Right renal pelvis (tissue), 4 donors: Measurements from ENCODE around the gene ERAS. TPM values are rescaled to one million over a fixed set of nuclear protein-coding genes. Genes with fewer than 3 reads are reported as not detected.
"Not testable (repeated sequence)": the region's sequence is repeated elsewhere in the genome, so short reads cannot be mapped to it uniquely, and the experiment has no call there.

Experiments
- DNase-seq, 4 donors: peaks; one replicate each; pipeline ENCODE4 v3.0.0-alpha.2; 2013; ENCODE audit warnings: low read depth in 4 of 4, low spot score in 3 of 4, missing footprints in 1 of 4
- polyA plus RNA-seq, 4 donors: library from polyadenylated mRNA; unstranded; fragments of 120-200 nt; gene quantifications; one replicate each; pipeline ENCODE4 v1.2.1, GENCODE V29; 2013; ENCODE audit not compliant: insufficient read length in 4 of 4

Gene ERAS
- polyA plus RNA-seq, 4 donors = 0.04 to 0.21 (median 0.17) TPM; not detected in 1

GRCh38 chrX:48829016-48829735 is 2.9 kb downstream of the ERAS start:
- DNase-seq = no peak

- no peak for DNase-seq
Measured at GRCh38 chrX:48831136-48831908, 5.0 kb downstream of the ERAS start.

- no peak for DNase-seq
Measured at GRCh38 chrX:48831909-48832291, 5.6 kb downstream of the ERAS start.

- DNase-seq = no peak
Measured at GRCh38 chrX:48833542-48834138, 7.3 kb downstream of the ERAS start.

- no peak for DNase-seq
Measured at GRCh38 chrX:48834383-48834709, 8.0 kb downstream of the ERAS start.

GRCh38 chrX:48835524-48836329 is 9.4 kb downstream of the ERAS start, which contains the start of gene PCSK1N:
TSS of gene PCSK1N (minus strand) at chrX:48835610. CDS start at chrX:48835532, 78 bp downstream.
- peak in 2 of 4 donors; percentile 29 to 32 for DNase-seq

GRCh38 chrX:48839686-48840085 is 13.4 kb downstream of the ERAS start:
- DNase-seq = no peak

GRCh38 chrX:48848847-48849246 is 22.5 kb downstream of the ERAS start:
- DNase-seq = no peak

- no peak for DNase-seq
Measured at GRCh38 chrX:48852857-48853256, 26.5 kb downstream of the ERAS start.

GRCh38 chrX:48853494-48853893 is 27.2 kb downstream of the ERAS start:
- not testable (repeated sequence) for DNase-seq

GRCh38 chrX:48854121-48854804 is 27.9 kb downstream of the ERAS start:
- not testable (repeated sequence) for DNase-seq

- DNase-seq = no peak
Measured at GRCh38 chrX:48854898-48855297, 28.6 kb downstream of the ERAS start.

GRCh38 chrX:48864210-48864609 is 37.9 kb downstream of the ERAS start:
- no peak for DNase-seq

GRCh38 chrX:48872017-48872416 is 45.7 kb downstream of the ERAS start:
- DNase-seq = not testable (repeated sequence)

- DNase-seq = not testable (repeated sequence)
Measured at GRCh38 chrX:48876944-48877343, 50.6 kb downstream of the ERAS start.

Other genes starting within 250 kb of the ERAS start
- gene WDR13, start 229.0 kb upstream of the ERAS start, polyA plus RNA-seq = 100 to 1,000 TPM; 116 to 156 (median 127) TPM
- gene WAS, start 142.7 kb upstream of the ERAS start, polyA plus RNA-seq = 1 to 10 TPM; 2.5 to 4.3 (median 3.4) TPM
- gene SUV39H1, start 129.8 kb upstream of the ERAS start, polyA plus RNA-seq = 1 to 10 TPM; 6.0 to 7.8 (median 6.9) TPM
- 1 to 10 TPM; 1.5 to 2.4 (median 1.7) TPM for gene GLOD5, start 64.8 kb upstream of the ERAS start, polyA plus RNA-seq
- 1 to 10 TPM in 1 of 4 donors, under 1 TPM in 3; 0.53 to 1.0 (median 0.72) TPM for gene GATA1, start 39.9 kb upstream of the ERAS start, polyA plus RNA-seq
- gene HDAC6, start 24.4 kb upstream of the ERAS start, polyA plus RNA-seq = 100 to 1,000 TPM; 158 to 174 (median 167) TPM
- 10 to 100 TPM in 2 of 4 donors, 1 to 10 TPM in 2; 6.0 to 20.2 (median 11.3) TPM for gene PCSK1N, start 9.1 kb downstream of the ERAS start, polyA plus RNA-seq
- 10 to 100 TPM; 38.7 to 58.2 (median 40.4) TPM for gene TIMM17B, start 71.3 kb downstream of the ERAS start, polyA plus RNA-seq
- 10 to 100 TPM; 72.7 to 85.3 (median 77.8) TPM for gene PQBP1, start 71.4 kb downstream of the ERAS start, polyA plus RNA-seq
- gene SLC35A2, start 85.1 kb downstream of the ERAS start, polyA plus RNA-seq = 10 to 100 TPM; 34.2 to 36.6 (median 35.9) TPM
- 1 to 10 TPM; 5.9 to 7.7 (median 7.4) TPM for gene PIM2, start 92.5 kb downstream of the ERAS start, polyA plus RNA-seq
- 10 to 100 TPM; 60.6 to 66.9 (median 64.5) TPM for gene OTUD5, start 131.1 kb downstream of the ERAS start, polyA plus RNA-seq
- gene KCND1, start 145.3 kb downstream of the ERAS start, polyA plus RNA-seq = 1 to 10 TPM; 2.5 to 4.1 (median 2.9) TPM
- 10 to 100 TPM; 42.5 to 56.1 (median 48.4) TPM for gene GRIPAP1, start 175.8 kb downstream of the ERAS start, polyA plus RNA-seq
- gene TFE3, start 216.8 kb downstream of the ERAS start, polyA plus RNA-seq = 10 to 100 TPM; 28.7 to 32.8 (median 30.6) TPM
- gene CCDC120, start 232.5 kb downstream of the ERAS start, polyA plus RNA-seq = 10 to 100 TPM; 10.2 to 12.7 (median 11.2) TPM
- gene PRAF2, start 247.5 kb downstream of the ERAS start, polyA plus RNA-seq = 10 to 100 TPM; 37.1 to 47.1 (median 42.3) TPM